CD4-positive, alpha-beta T cell (primary cell): ENCODE data around the gene PLEKHA5. TPM values are rescaled to one million over a fixed set of nuclear protein-coding genes. Genes with fewer than 3 reads are reported as not detected.

ENCODE experiments used
- ATAC-seq: fragments of 200-7000 bp; cut with Tn5 transposase; one replicate; pipeline ENCODE4 v1.10.0; 2022; ENCODE audit warnings: mild to moderate bottlenecking; ENCODE audit not compliant: poor library complexity
- CTCF ChIA-PET: fragments of 350-600 bp; sonication (Branson Sonifier 250); formaldehyde crosslinking; loops from one replicate; lab custom pipeline; 2021; ENCODE audit warnings: antibody characterized with exemption, inconsistent platforms; lab: Charles Lee
- POLR2A ChIA-PET: fragments of 350-600 bp; sonication (Branson Sonifier 250); formaldehyde crosslinking; loops from one replicate; lab custom pipeline; 2021; ENCODE audit warnings: antibody characterized with exemption, inconsistent platforms; lab: Charles Lee
- DNase-seq, 14 experiments: peaks; one replicate each; pipeline ENCODE4 v3.0.0-alpha.2; 2013 to 2020; ENCODE audit warnings: mixed read lengths in 2 of 14
- H3K27ac ChIP-seq, 2 donors: one replicate each; pipeline versions ENCODE4 v1.5.1 to v1.7.0; 2013; ENCODE audit warnings: low read length in 2 of 2, low read depth in 1 of 2, mild to moderate bottlenecking in 1 of 2
- H3K27me3 ChIP-seq, 2 experiments: 1 replicate in 1 of 2; 2 replicates in 1 of 2; pipeline versions ENCODE4 v1.6.1 to v1.7.0; 2013; ENCODE audit warnings: low read length in 2 of 2, control low read depth in 1 of 2, mild to moderate bottlenecking in 1 of 2, moderate library complexity in 1 of 2; ENCODE audit not compliant: insufficient read depth in 2 of 2, control insufficient read depth in 1 of 2
- H3K36me3 ChIP-seq: one replicate; pipeline ENCODE4 v1.6.1; 2013; ENCODE audit warnings: low read length, control low read depth; ENCODE audit not compliant: insufficient read depth
- H3K4me1 ChIP-seq: one replicate; pipeline ENCODE4 v1.6.1; 2013; ENCODE audit warnings: low read length, control low read depth; ENCODE audit not compliant: insufficient read depth
- H3K4me3 ChIP-seq: one replicate; pipeline ENCODE4 v1.5.1; 2013; ENCODE audit warnings: mild to moderate bottlenecking, low read length, moderate library complexity
- H3K9me3 ChIP-seq, 2 experiments: 1 replicate in 1 of 2; 2 replicates in 1 of 2; pipeline versions ENCODE4 v1.6.1 to v1.7.0; 2013; ENCODE audit warnings: low read length in 2 of 2, mild to moderate bottlenecking in 2 of 2, control low read depth in 1 of 2, moderate library complexity in 1 of 2; ENCODE audit not compliant: control insufficient read depth in 1 of 2, insufficient read depth in 1 of 2
- H3K27ac Mint-ChIP-seq: one replicate; pipeline ENCODE4 v1.8.0; 2020; ENCODE audit warnings: mixed read lengths
- H3K27me3 Mint-ChIP-seq: one replicate; pipeline ENCODE4 v1.8.0; 2021; ENCODE audit warnings: mixed read lengths
- H3K36me3 Mint-ChIP-seq: one replicate; pipeline ENCODE4 v1.8.0; 2021; ENCODE audit warnings: low read depth, mixed read lengths
- H3K4me1 Mint-ChIP-seq: one replicate; pipeline ENCODE4 v1.8.0; 2021; ENCODE audit warnings: low read depth, mixed read lengths
- H3K4me3 Mint-ChIP-seq: one replicate; pipeline ENCODE4 v1.8.0; 2020; ENCODE audit warnings: mild to moderate bottlenecking, mixed read lengths
- H3K9me3 Mint-ChIP-seq: one replicate; pipeline ENCODE4 v1.8.0; 2020; ENCODE audit warnings: mixed read lengths
- CTCF ChIP-seq: fragments of 200-600 bp; IDR thresholded peaks from one replicate; pipeline ENCODE4 v1.8.0; 2022; ENCODE audit warnings: antibody characterized with exemption, mild to moderate bottlenecking
- intact Hi-C, 2 experiments: fragments of 100-400 bp; cut with DNase I in 1 of 2; cut with micrococcal nuclease in 1 of 2; formaldehyde crosslinking; loops; one replicate each; pipeline versions ENCODE4 v1.15.1 to v1.9.0; 2023 to 2025; cut with DNase I, micrococcal nuclease
- total RNA-seq, 174 experiments: library from RNA in 2 of 174; stranded (reverse) in 2 of 174; gene quantifications; one replicate each; pipeline ENCODE4 v1.2.3 and lab custom pipeline; 2021 to 2026

PLEKHA5 gene
- total RNA-seq, 2 experiments from 2014 or later: 4.5 to 5.4 TPM

GRCh38 chr12:19277711-19278110 lies 148.2 kb downstream of the PLEKHA5 start:
- H3K9me3 ChIP-seq: no peaks in the 10 kb centered on the region
- no peak for TF ChIP-seq CTCF
- intact Hi-C loops: no loop called here
- H3K36me3 ChIP-seq: no peaks in the 10 kb centered on the region
- ATAC-seq: no peak
- no peaks in the 10 kb centered on the region for H3K27me3 Mint-ChIP-seq
- H3K9me3 Mint-ChIP-seq: no peaks in the 10 kb centered on the region
- POLR2A ChIA-PET: interaction anchor here (1.0 kb wide), 1 partner anchor 11 kb away, joined by 3 read pairs; no protein-coding TSS in a partner anchor
- no peak for DNase-seq
- peaks cover 16% of the 10 kb centered on the region for H3K4me1 ChIP-seq
- H3K4me1 Mint-ChIP-seq: peaks cover 18% of the 10 kb centered on the region
- H3K4me3 Mint-ChIP-seq: no peak overlapping the region
- H3K36me3 Mint-ChIP-seq: no peaks in the 10 kb centered on the region
- H3K27ac ChIP-seq: no peak overlapping the region
- H3K27ac Mint-ChIP-seq: no peak overlapping the region
- CTCF ChIA-PET: no interaction called here
- no peak overlapping the region for H3K4me3 ChIP-seq
- H3K27me3 ChIP-seq: no peaks in the 10 kb centered on the region

GRCh38 chr12:19278407-19278806 lies 148.9 kb downstream of the PLEKHA5 start:
- intact Hi-C loops: no loop called here
- TF ChIP-seq CTCF: no peak
- Histone ChIP-seq H3K36me3 (peaks cover 3% of the 10 kb centered on the region), H3K4me3 (no peak overlapping the region), H3K27me3 (no peaks in the 10 kb centered on the region), H3K4me1 (peaks cover 9% of the 10 kb centered on the region), H3K27ac (no peak overlapping the region), H3K9me3 (no peaks in the 10 kb centered on the region)
- Mint-ChIP-seq H3K27ac (no peak overlapping the region), H3K9me3 (no peaks in the 10 kb centered on the region), H3K4me1 (peaks cover 14% of the 10 kb centered on the region), H3K27me3 (no peaks in the 10 kb centered on the region), H3K4me3 (no peak overlapping the region), H3K36me3 (no peaks in the 10 kb centered on the region)
- ChIA-PET POLR2A (interaction anchor here (1.0 kb wide), 1 partner anchor 12 kb away, joined by 3 read pairs; no protein-coding TSS in a partner anchor), CTCF (no interaction called here)
- no peak for ATAC-seq
- no peak for DNase-seq

GRCh38 chr12:19282133-19282699 lies 152.7 kb downstream of the PLEKHA5 start:
- Histone ChIP-seq H3K36me3 (peaks cover 3% of the 10 kb centered on the region), H3K27ac (no peak overlapping the region), H3K27me3 (no peaks in the 10 kb centered on the region), H3K4me1 (no peaks in the 10 kb centered on the region), H3K9me3 (no peaks in the 10 kb centered on the region), H3K4me3 (no peak overlapping the region)
- Mint-ChIP-seq H3K4me1 (no peaks in the 10 kb centered on the region), H3K27me3 (no peaks in the 10 kb centered on the region), H3K4me3 (no peak overlapping the region), H3K27ac (no peak overlapping the region), H3K9me3 (no peaks in the 10 kb centered on the region), H3K36me3 (no peaks in the 10 kb centered on the region)
- DNase-seq: no peak
- ChIA-PET POLR2A (no interaction called here), CTCF (no interaction called here)
- no peak for TF ChIP-seq CTCF
- ATAC-seq: no peak
- intact Hi-C loops: no loop called here
